Liver (tissue), 9 donors: ENCODE results near the gene ZNF839. TPM values are rescaled to one million over a fixed set of nuclear protein-coding genes. Genes with fewer than 3 reads are reported as not detected.

ENCODE experiments used
- DNase-seq: peaks from one replicate; pipeline ENCODE4 v3.0.0-alpha.2; 2017; ENCODE audit warnings: low spot score
- H3K27ac ChIP-seq, 2 donors: one replicate each; pipeline ENCODE4 v1.7.0; 2013; ENCODE audit warnings: inconsistent platforms in 2 of 2, low read length in 2 of 2, control low read depth in 1 of 2, low read depth in 1 of 2, mild to moderate bottlenecking in 1 of 2
- H3K27me3 ChIP-seq, 4 donors: one replicate each; pipeline versions ENCODE4 v1.6.1 to v1.7.0; 2013; ENCODE audit warnings: low read length in 3 of 4, inconsistent platforms in 1 of 4, mild to moderate bottlenecking in 1 of 4, moderate library complexity in 1 of 4; ENCODE audit not compliant: control insufficient read depth in 4 of 4, insufficient read depth in 4 of 4
- H3K36me3 ChIP-seq, 4 donors: one replicate each; pipeline versions ENCODE4 v1.6.1 to v1.7.0; 2013; ENCODE audit warnings: low read length in 3 of 4, mild to moderate bottlenecking in 3 of 4, low read depth in 1 of 4, moderate library complexity in 1 of 4; ENCODE audit not compliant: control insufficient read depth in 4 of 4, insufficient read depth in 3 of 4
- H3K4me1 ChIP-seq, 4 donors: one replicate each; pipeline versions ENCODE4 v1.6.1 to v1.7.0; 2013; ENCODE audit warnings: low read length in 3 of 4, mild to moderate bottlenecking in 3 of 4, moderate library complexity in 1 of 4; ENCODE audit not compliant: control insufficient read depth in 4 of 4, insufficient read depth in 4 of 4
- H3K4me3 ChIP-seq, 3 donors: one replicate each; pipeline versions ENCODE4 v1.6.1 to v1.7.0; 2013; ENCODE audit warnings: low read length in 3 of 3, control low read depth in 1 of 3, low read depth in 1 of 3, mild to moderate bottlenecking in 1 of 3
- H3K9ac ChIP-seq, 2 donors: one replicate each; pipeline ENCODE4 v1.7.0; 2013; ENCODE audit warnings: low read length in 2 of 2, mild to moderate bottlenecking in 2 of 2, moderate library complexity in 2 of 2, control low read depth in 1 of 2, low read depth in 1 of 2
- H3K9me3 ChIP-seq, 4 donors: one replicate each; pipeline versions ENCODE4 v1.6.1 to v1.7.0; 2013; ENCODE audit warnings: low read length in 3 of 4; ENCODE audit not compliant: control insufficient read depth in 4 of 4
- EGR1 ChIP-seq, 2 donors: IDR thresholded peaks; 2 replicates each; pipeline ENCODE4 v1.6.1; 2016 to 2018; ENCODE audit warnings: antibody characterized with exemption in 2 of 2, low read depth in 2 of 2
- FOXA1 ChIP-seq: IDR thresholded peaks from 2 replicates; pipeline ENCODE4 v1.6.1; 2016; ENCODE audit warnings: antibody characterized with exemption
- FOXA2 ChIP-seq: IDR thresholded peaks from 2 replicates; pipeline ENCODE4 v1.6.1; 2016; ENCODE audit warnings: antibody characterized with exemption
- GABPA ChIP-seq, 2 donors: IDR thresholded peaks in 1 of 2; conservative IDR thresholded peaks in 1 of 2; 2 replicates each; pipeline ENCODE4 v1.6.1; 2016; ENCODE audit warnings: antibody characterized with exemption in 2 of 2, mild to moderate bottlenecking in 1 of 2, moderate library complexity in 1 of 2
- HNF4A ChIP-seq, 2 donors: conservative IDR thresholded peaks; 2 replicates each; pipeline ENCODE4 v1.6.1; 2016; ENCODE audit warnings: antibody characterized with exemption in 2 of 2, mild to moderate bottlenecking in 2 of 2
- HNF4G ChIP-seq: IDR thresholded peaks from 2 replicates; pipeline ENCODE4 v1.6.1; 2016; ENCODE audit warnings: antibody characterized with exemption
- JUND ChIP-seq, 2 donors: IDR thresholded peaks; 2 replicates each; pipeline ENCODE4 v1.6.1; 2016; ENCODE audit warnings: antibody characterized with exemption in 2 of 2
- MAX ChIP-seq: IDR thresholded peaks from 2 replicates; pipeline ENCODE4 v1.6.1; 2016; ENCODE audit warnings: antibody characterized with exemption
- NR2F2 ChIP-seq: IDR thresholded peaks from 2 replicates; pipeline ENCODE4 v1.6.1; 2016; ENCODE audit warnings: antibody characterized with exemption
- RAD21 ChIP-seq, 2 donors: IDR thresholded peaks; 2 replicates each; pipeline ENCODE4 v1.6.1; 2016; ENCODE audit warnings: antibody characterized with exemption in 2 of 2, mild to moderate bottlenecking in 2 of 2
- RXRA ChIP-seq, 2 donors: IDR thresholded peaks; 2 replicates each; pipeline ENCODE4 v1.6.1; 2017 to 2018; ENCODE audit warnings: antibody characterized with exemption in 2 of 2, mild to moderate bottlenecking in 1 of 2
- SP1 ChIP-seq: IDR thresholded peaks from 2 replicates; pipeline ENCODE4 v1.6.1; 2018; ENCODE audit warnings: antibody characterized with exemption, mild to moderate bottlenecking
- TAF1 ChIP-seq: conservative IDR thresholded peaks from 2 replicates; pipeline ENCODE4 v1.6.1; 2016; ENCODE audit warnings: antibody characterized with exemption, mild to moderate bottlenecking
- YY1 ChIP-seq: IDR thresholded peaks from 2 replicates; pipeline ENCODE4 v1.6.1; 2016; ENCODE audit warnings: antibody characterized with exemption, mild to moderate bottlenecking
- whole genome bisulfite sequencing: extraction: QIAGEN DNeasy Blood & Tissue Kit; methylation state at CpG from one replicate; pipeline ENCODE4 v1.1.7; 2013; 5-methylcytosine and 5-hydroxymethylcytosine counted together
- polyA plus RNA-seq, 2 donors: library from polyadenylated mRNA; stranded (reverse) in 1 of 2; unstranded in 1 of 2; fragments of 200-250 nt in 1 of 2; fragments of >200 nt in 1 of 2; fragmentation: Nextera tagmentation in 1 of 2; extraction: Ambion mirVana in 1 of 2; gene quantifications; one replicate each; pipeline versions ENCODE4 v1.2.1 to v1.2.3, GENCODE V29; 2013 to 2015
- total RNA-seq, 2 donors: library from RNA; depleted of rRNA; stranded (reverse); fragments of >200 nt; gene quantifications; one replicate each; pipeline ENCODE4 v1.2.3, GENCODE V29; 2014
- TF ChIP-seq, protein P1 (sequence below): IDR thresholded peaks from 2 replicates; pipeline ENCODE4 v1.6.1; 2016; ENCODE audit warnings: antibody characterized with exemption
- TF ChIP-seq, protein P2 (sequence below): fragments of 150-350 bp; IDR thresholded peaks from 2 replicates; pipeline ENCODE4 v1.5.1; 2017; ENCODE audit warnings: improper control_type of control experiment, low read depth, low read length; ENCODE audit not compliant: missing input control
- TF ChIP-seq, protein P3 (sequence below): IDR thresholded peaks from 2 replicates; pipeline ENCODE4 v1.6.1; 2016; ENCODE audit warnings: antibody characterized with exemption
- donor health status: healthy.
- donor health status: healthy.
- donor health status: healthy.
- donor health status: healthy.
- donor health status: healthy.

The ZNF839 gene
- total and polyA plus RNA-seq, 4 donors = 3.1 to 5.6 (median 4.3) TPM

- no peak overlapping the region for H3K9ac ChIP-seq
- H3K36me3 ChIP-seq = peaks cover 15 to 69% (median 47%) of the 10 kb centered on the region in 4 donors
- no peaks in the 10 kb centered on the region for H3K9me3 ChIP-seq
- H3K27ac ChIP-seq = peak overlapping the region; percentile 50 to 51
- H3K4me3 ChIP-seq = no peak overlapping the region
- no peaks in the 10 kb centered on the region for H3K4me1 ChIP-seq
- WGBS = 82% methylated on average over 4 of the region's 4 CpGs
- H3K27me3 ChIP-seq = no peaks in the 10 kb centered on the region
- DNase-seq = no peak
- TF ChIP-seq YY1 (no peak), EGR1 (IDR thresholded peaks at IDR 0.05; ENCODE audit: low read depth in 2 of 2) (no peak), JUND (IDR thresholded peaks at IDR 0.05) (no peak), RXRA (IDR thresholded peaks at IDR 0.05) (no peak), SP1 (no peak), HNF4G (no peak), FOXA2 (no peak), FOXA1 (no peak)
Measured at GRCh38 chr14:102352213-102352612, 32.7 kb downstream of the ZNF839 start.

- Histone ChIP-seq H3K27ac (no peak overlapping the region), H3K9me3 (no peaks in the 10 kb centered on the region), H3K4me3 (no peak overlapping the region), H3K27me3 (no peaks in the 10 kb centered on the region), H3K9ac (no peak overlapping the region), H3K36me3 (peaks cover 16 to 69% (median 50%) of the 10 kb centered on the region in 4 donors), H3K4me1 (no peaks in the 10 kb centered on the region)
- TF ChIP-seq HNF4G (no peak), RAD21 (IDR thresholded peaks at IDR 0.05) (no peak), MAX (no peak), TAF1 (no peak), FOXA1 (no peak), GABPA (IDR thresholded peaks at IDR 0.05 in 1 of 2, conservative IDR thresholded peaks at IDR 0.05 in 1 of 2) (no peak), SP1 (no peak), EGR1 (IDR thresholded peaks at IDR 0.05; ENCODE audit: low read depth in 2 of 2) (no peak), YY1 (no peak), JUND (IDR thresholded peaks at IDR 0.05) (no peak)
- DNase-seq = no peak
- WGBS = 82% methylated on average over 8 of the region's 8 CpGs
Measured at GRCh38 chr14:102353126-102353619, 33.6 kb downstream of the ZNF839 start.

DNA sequence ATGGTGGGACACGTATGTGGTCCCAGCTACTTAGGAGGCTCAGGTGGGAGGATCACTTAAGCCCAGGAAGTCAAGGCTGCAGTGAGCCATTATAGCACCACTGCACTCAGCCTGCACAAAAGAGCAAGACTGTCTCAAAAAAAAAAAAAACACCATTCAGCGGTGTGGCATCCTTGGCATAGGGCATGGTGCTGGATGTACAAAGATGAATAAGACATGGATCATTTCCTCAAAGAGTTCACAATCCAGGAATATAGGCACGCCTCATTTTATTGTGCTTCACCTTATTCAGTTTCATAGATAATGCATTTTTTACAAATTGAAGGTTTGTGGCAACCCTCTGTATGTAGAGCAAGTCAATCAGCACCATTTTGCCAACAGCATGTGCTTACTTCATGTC, 36.7 kb downstream of the ZNF839 start:
- H3K36me3 ChIP-seq = peaks cover 16 to 52% (median 36%) of the 10 kb centered on the region in 4 donors
- no peaks in the 10 kb centered on the region for H3K27me3 ChIP-seq
- no peak for DNase-seq
- no peak overlapping the region for H3K27ac ChIP-seq
- H3K4me3 ChIP-seq = no peak overlapping the region
- H3K4me1 ChIP-seq = no peaks in the 10 kb centered on the region
- H3K9me3 ChIP-seq = no peaks in the 10 kb centered on the region
- TF ChIP-seq MAX = no peak
- WGBS = 90% methylated on average over 3 of the region's 3 CpGs
- no peak overlapping the region for H3K9ac ChIP-seq

GRCh38 chr14:102359341-102359740, 39.8 kb downstream of the ZNF839 start:
- Histone ChIP-seq H3K9me3 (no peaks in the 10 kb centered on the region), H3K27ac (no peak overlapping the region), H3K4me3 (no peak overlapping the region), H3K27me3 (no peaks in the 10 kb centered on the region), H3K9ac (no peak overlapping the region), H3K4me1 (peaks cover 6 to 19% (median 16%) of the 10 kb centered on the region in 4 donors), H3K36me3 (peaks cover 13 to 35% (median 27%) of the 10 kb centered on the region in 4 donors)
- WGBS = 98% methylated on average over 2 of the region's 2 CpGs
- no peak for TF ChIP-seq NR2F2
- TF ChIP-seq MAX = no peak
- TF ChIP-seq, protein P1, sequence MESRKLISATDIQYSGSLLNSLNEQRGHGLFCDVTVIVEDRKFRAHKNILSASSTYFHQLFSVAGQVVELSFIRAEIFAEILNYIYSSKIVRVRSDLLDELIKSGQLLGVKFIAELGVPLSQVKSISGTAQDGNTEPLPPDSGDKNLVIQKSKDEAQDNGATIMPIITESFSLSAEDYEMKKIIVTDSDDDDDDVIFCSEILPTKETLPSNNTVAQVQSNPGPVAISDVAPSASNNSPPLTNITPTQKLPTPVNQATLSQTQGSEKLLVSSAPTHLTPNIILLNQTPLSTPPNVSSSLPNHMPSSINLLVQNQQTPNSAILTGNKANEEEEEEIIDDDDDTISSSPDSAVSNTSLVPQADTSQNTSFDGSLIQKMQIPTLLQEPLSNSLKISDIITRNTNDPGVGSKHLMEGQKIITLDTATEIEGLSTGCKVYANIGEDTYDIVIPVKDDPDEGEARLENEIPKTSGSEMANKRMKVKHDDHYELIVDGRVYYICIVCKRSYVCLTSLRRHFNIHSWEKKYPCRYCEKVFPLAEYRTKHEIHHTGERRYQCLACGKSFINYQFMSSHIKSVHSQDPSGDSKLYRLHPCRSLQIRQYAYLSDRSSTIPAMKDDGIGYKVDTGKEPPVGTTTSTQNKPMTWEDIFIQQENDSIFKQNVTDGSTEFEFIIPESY = no peak
- TF ChIP-seq HNF4A (conservative IDR thresholded peaks at IDR 0.05) = no peak
- no peak for TF ChIP-seq RAD21 (IDR thresholded peaks at IDR 0.05)
- TF ChIP-seq, protein P2, sequence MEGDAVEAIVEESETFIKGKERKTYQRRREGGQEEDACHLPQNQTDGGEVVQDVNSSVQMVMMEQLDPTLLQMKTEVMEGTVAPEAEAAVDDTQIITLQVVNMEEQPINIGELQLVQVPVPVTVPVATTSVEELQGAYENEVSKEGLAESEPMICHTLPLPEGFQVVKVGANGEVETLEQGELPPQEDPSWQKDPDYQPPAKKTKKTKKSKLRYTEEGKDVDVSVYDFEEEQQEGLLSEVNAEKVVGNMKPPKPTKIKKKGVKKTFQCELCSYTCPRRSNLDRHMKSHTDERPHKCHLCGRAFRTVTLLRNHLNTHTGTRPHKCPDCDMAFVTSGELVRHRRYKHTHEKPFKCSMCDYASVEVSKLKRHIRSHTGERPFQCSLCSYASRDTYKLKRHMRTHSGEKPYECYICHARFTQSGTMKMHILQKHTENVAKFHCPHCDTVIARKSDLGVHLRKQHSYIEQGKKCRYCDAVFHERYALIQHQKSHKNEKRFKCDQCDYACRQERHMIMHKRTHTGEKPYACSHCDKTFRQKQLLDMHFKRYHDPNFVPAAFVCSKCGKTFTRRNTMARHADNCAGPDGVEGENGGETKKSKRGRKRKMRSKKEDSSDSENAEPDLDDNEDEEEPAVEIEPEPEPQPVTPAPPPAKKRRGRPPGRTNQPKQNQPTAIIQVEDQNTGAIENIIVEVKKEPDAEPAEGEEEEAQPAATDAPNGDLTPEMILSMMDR = no peak
- TF ChIP-seq TAF1 = no peak
- no peak for TF ChIP-seq JUND (IDR thresholded peaks at IDR 0.05)
- TF ChIP-seq, protein P3, sequence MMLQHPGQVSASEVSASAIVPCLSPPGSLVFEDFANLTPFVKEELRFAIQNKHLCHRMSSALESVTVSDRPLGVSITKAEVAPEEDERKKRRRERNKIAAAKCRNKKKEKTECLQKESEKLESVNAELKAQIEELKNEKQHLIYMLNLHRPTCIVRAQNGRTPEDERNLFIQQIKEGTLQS = no peak
- no peak for DNase-seq
